CD1c-positive myeloid dendritic cell (primary cell): Measurements from ENCODE around the gene C1orf50.

Source experiments
- DNase-seq: peaks from one replicate; pipeline ENCODE4 v3.0.0-alpha.2; 2016; ENCODE audit errors: extremely low spot score

Gene C1orf50

DNA sequence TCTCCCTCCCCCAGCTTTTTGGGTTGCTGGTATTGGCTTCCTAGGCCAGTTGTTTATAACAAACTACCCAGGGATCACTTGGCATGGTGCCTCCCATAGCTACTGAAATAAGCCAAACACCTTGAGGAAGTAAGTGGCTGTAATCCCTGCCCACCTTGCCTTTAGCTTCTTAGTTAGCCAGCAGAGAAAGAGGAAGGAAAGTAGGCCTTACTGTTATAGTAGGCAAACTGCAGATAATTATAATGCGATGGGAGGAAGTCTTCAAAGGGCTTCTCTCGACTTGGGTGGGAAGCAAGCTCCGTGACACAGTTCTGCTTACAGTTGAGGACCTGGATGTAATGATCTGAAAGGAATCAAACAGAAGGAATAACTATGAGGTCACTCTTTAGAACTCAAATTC is 8.4 kb upstream of the C1orf50 start:
- peak; percentile 57 for DNase-seq

DNA sequence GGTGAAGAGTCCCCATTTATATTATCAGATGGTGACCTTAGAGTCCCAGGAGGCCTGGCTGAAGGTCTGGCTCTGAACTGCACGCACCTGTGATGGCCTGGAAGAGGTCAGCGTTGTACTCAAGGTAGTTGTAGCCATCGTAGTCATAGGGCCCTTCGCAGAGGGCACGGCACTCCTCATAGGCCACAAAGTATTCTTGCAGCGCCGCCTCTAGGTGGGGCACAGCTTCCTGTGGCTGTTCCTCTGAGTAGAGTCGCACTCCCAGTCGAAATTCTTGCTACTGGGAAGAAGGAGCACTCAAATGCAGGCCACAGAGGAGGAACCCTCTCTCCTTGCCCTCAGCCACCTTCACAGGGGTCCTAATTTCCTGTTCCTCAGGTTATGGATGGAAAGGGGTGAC is 7.9 kb upstream of the C1orf50 start:
- no peak for DNase-seq

DNA sequence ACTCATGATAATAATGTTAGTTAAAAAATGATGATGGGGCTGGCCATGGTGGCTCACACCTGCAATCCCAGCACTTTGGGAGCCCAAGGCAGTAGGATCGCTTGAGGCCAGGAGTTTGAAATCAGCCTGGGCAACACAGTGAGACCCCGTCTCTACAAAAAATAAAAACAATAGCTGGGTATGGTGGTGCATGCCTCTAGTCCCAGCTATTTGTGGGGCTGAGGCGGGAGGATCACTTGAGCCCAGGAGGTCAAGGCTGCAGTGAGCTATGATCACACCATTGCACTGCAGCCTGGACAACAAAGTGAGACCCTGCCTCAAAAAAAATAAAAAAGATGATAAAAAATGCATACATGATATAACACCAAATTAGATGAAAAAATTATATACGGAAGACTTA is 5.5 kb upstream of the C1orf50 start:
- no peak for DNase-seq

DNA sequence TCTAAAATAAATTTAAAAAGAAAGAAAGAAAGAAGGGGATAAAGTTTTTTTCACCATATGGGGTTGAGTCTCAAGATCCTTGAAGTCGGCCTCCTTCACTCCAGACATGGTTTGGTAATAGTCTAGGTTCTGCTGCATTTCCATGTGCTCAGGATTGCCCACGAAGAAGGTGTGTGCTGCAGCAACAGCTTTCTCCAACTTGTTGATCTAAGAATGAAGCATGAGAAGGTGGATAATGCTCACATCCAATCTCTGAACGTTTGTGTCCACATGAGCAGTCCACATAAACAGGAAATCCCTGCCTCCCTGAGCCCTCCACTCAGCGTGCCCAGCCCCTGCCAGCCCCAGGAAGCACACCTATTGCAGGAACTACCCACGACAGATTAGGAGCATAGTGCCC is 4.8 kb upstream of the C1orf50 start:
- DNase-seq, result no peak

DNA sequence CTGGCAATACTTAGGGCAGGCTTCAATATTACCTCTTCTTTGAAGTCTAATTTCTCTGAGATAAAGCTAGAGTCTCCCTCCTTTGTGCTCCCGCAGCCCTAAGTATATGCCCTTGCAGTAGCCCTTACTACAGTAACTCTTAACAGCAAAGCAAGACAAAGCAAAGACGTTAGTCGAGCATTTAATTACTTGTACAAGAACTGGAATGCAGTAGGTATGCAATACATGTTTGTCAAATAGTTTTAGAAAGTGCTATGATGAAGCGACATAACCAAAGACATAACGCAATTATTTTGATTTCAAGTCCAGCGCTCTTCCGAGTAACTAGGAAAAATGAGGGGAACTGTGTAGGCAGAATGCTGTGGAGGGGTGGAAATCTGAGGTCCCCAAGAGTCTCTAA is 1.8 kb upstream of the C1orf50 start:
- DNase-seq, result no peak

DNA sequence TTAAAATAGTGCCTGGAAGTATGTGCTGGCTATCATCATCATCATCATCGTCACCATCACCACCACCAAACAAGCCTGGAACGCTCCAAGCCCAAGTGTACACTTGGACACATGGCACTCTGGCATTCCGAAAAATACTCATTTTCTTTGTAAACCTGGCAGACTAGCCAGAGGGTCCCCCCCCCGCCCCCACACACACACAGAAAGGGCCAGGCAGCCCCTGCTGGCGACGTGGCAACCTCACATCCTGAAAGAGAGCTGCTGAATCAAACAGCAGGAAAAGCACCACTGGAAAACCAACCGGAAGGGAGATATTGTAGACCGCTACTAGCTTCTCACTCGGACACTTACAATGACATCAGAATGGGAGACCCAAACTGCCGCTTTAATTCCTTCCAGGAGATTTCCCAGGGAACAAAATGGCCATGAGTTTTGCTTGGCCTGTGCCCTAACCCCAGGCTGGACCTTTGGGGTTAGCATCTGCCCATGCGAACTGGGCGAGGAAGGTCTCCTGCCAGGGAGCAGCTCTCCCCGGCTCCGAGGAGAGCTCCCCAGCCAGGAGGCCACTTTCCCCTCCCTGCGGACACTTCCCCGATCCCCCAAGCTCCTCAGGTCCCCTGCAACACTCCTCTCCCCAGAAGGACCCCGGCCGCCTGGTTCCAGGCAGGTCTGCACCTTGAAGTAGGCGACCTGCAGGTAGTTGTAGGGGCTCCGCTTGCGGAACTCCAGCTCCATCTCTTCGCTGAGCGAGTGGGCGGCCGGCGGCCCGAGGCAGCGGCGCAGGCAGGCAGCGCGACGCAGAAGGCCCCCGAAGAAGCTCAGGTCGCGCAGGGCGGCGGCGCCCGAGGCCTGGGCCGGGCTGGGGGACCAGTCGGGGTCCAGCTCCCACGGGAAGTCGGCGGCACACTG is 963 bp upstream of the C1orf50 start:
- DNase-seq, result peak; percentile 57

DNA sequence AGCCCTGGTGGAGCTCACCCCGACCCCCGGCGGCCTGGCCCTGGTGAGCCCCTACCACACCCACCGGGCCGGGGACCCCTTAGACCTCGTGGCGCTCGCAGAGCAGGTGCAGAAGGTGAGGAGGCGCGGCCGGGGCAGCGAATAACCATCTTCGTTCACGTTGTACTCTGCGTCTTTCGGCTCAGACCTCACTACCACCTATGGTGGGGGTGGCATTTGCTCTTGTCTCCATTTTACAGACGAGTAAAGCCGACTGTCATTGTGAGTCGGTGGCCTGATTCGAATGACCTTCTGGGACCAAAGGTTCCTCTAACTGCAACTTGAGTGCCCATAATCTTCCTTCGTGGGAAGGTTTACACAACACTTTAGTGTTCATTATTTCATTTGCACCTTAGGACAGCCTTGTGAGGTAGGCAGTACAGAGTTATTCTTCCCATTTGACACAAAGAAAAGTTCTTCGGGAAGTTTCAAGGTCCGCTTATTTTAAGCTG is 506 bp downstream of the C1orf50 start:
- DNase-seq, result peak; percentile 46

DNA sequence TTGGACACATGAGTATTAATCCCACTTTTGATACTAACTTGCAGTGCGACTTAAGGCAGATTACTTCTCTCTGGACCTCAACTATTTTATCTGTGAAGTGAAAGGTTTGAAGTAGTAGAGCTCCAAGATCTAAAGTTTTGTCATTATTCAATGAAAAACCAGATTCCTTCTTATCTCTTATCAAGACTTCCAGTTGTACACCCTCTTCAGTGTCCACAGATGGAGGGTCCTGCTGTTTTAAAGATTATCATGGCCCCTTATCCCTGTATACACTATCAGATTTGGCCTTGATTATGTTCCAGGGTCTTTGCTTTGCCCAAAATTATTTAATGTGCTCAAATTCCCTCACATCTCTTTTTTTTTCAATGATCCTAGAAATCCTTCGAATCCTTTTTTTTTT is 1.1 kb downstream of the C1orf50 start:
- no peak for DNase-seq

DNA sequence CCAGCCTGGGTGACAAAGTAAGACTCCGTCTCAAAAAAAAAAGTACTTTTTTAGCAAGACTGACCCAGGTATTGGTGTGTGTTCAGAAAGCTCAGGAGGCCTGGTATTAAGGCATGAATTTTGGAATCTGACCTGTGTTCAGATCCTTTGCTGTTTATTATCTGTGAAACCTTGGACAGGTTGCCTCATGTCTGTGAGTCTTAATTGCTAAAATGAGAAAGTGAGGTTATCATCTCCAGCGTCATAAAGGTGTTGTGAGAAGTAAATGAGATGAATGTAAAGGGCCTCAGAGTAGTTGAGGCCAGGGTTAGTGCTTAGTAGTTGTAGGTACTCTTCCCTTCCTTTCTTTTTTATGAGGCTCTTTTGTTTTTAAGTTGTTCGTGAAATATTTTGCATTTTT is 2.8 kb downstream of the C1orf50 start:
- no peak for DNase-seq

DNA sequence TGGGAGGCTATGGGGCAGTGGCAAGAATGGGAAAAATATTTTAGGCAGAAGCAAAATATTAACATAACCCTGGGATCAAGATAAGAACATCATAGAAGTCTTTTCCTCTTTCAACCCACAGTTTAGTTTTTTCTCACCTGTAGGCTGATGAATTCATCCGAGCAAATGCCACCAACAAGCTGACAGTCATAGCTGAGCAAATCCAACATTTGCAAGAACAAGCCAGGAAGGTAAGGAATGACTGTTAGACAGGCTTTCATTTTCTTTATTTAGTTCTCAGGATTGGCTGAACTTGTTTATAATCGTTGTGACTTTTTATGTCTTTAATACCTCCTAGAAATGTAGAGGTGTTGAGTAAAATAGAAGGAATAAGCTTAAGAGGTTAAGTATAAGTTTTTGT is 6.4 kb downstream of the C1orf50 start:
- no peak for DNase-seq

DNA sequence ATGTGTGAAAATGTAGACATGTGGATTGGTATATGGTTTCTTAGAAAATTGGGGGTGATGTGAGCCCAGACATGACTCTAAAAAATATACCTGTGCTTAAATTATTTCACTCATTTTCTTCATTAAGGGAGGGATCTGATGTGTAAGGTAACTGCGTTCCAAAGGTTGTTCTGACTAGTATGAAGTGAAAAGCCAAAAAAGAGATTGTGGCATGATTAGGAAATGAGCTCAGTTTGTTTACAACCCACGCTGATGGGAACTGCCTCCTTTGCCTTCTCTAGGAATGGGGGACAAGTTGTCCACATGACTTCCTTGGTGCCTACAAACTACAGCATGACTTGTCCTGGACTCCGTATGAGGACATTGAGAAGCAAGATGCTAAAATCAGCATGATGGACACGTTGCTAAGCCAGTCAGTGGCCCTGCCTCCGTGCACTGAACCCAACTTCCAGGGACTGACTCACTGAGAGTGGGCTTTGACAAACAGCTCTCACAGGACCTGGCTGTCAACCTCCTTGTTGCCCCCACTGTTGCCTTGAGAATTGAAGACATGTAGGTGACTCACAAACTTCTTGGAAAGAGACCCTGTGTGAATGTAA is 8.0 kb downstream of the C1orf50 start:
- no peak for DNase-seq

DNA sequence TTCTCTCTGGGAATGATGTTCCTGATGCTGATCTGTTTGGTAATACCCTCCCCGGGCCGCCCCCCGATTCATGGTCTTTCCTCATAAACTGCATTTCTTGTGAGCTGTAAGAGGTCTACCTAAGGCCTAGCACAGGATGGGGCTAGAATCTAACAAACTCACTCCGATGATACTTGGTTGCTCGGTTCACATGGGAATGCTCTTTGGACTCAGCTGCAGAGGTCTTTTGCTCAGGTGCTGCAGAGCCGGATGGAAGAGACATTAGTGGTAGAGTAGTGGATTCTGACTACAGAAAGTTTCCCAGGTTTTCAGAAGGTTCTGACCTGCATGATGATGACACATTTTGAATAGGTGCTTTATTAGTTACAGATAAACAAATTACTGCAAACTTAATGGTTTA is 9.5 kb downstream of the C1orf50 start:
- DNase-seq, result no peak

DNA sequence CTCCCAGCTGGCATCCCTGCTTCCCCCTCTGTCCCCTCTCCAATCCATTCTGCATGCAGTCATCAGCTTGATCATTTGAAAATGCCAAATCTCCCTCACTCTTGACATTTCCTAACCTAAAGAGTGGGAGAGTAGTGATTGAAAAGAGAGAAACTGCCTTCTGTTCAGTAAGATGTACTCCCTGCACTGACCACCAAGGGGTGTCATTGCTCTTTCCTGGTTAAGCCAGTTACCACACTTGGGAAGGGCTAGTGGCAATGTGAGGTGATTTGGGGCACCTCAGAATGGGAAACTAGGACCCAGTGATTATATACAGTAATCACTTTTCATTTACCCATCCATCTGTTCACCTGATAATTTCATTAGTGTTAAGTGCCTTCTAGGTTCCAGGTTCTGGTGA is 10.8 kb downstream of the C1orf50 start:
- peak; percentile 37 for DNase-seq

DNA sequence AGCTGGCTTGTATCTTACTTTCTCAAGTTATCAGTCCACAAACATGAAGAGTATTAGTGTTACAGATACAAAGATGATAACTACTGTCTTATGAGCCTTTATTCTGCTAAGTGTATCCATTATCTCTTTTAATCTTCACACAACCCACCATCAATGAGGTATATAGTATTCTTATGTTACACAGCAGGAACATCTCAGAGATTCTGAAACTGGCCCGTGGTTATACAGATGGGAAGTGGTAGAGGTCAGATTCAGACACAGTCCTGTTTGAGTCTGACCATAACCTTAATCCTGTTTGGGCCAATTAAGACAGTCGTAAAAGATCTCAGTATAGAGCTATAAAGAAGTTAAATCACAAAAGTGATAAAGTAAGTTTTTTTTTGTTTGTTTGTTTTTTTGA is 12.7 kb downstream of the C1orf50 start:
- DNase-seq, result no peak

DNA sequence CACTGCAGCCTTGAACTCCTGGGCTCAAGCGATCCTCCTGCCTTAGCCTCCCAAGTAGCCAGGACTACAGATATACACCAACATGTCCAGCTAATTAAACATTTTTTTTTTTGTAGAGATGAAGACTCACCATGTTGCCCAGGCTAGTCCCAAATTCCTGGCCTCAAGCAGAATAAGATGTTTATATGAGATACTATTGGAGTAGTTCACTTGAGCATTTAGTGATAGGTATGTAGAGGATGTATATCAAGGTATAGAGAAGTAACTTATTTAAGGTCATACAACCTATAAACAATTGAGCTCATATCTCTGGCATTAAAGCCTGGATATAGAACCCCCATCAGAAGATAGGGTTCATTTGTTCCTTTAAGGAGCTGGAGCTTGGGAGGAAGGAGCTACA is 13.1 kb downstream of the C1orf50 start:
- DNase-seq, result no peak

DNA sequence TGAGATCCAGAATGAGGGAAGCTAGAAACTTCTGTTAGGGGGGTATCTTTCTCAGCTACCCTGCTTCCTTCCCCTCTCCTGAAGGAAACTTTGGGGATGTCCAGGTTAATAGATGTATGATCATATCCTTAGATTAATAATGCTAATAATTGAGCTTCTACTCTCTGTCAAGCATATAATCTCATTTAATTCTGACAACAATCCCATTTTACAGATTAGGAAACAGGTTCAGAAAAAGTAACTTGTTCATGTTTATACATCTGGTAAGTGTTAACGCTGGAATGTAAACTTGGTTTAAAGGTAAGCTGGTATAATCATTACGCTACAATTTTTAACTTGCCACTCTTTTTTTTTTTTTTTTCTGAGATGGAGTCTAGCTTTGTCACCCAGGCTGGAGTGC is 16.0 kb downstream of the C1orf50 start:
- DNase-seq, result no peak

DNA sequence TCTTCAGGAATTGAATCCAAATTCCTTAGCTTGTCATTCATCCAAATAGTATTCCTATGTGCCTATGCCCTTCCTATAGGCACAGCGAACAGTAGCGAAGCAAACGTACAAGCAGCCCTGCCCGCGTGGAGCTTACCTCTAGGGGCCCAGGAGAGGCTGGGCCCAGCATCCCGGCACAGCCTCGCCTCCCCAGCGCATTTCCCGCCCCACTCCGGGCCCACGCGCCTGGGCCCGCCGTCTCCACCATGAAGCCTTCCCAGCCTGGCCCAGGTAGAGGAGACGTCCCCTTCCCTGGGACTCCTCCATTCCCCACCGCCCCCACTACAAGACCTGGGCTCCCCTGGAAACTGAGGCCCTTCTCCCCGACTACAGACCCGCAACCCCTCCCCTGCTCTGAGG is 17.5 kb downstream of the C1orf50 start:
- DNase-seq, result no peak

DNA sequence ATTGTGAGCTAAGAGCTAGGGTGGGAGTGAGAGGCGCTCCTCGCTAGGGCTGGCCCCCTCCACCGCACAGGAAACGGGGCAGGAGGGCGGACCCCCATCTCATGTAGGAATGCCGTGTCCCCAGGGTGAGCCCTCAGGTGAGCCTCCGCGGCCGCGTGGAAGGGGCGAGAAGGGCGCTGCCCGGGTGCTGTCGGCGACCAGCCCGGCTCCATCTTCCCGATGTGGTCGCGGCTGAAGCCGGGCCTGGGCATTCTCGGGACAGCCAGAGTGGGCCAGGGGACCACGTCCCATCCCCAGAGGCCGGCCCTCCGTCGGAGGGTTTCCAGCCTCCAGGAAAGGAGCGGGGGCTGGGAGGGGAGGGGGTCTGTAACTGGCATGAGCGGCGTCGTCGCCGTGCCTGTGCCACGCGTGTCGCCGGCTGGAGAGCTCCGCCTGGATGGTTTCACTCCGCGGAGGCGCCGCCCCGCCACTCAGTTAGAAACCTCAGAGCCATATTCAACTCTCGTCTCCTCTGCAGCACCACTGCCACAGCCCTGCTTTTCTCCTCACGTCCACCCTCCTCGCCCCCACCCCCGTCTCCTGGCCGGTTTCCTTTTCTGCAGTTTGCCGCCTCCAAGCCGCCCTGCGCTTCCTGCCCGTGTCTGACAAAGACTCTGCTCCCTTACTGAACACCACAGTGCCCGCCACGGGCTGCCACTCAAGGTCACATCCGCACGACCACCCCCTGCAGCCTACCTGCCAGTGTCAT is 18.1 kb downstream of the C1orf50 start, which contains the start of gene TMEM269:
Gene TMEM269 (plus strand): TSS at position 46 of the 748 bp plus-strand sequence. CDS start 4,903 bp downstream, outside the sequence.
- peak; percentile 6 for DNase-seq

DNA sequence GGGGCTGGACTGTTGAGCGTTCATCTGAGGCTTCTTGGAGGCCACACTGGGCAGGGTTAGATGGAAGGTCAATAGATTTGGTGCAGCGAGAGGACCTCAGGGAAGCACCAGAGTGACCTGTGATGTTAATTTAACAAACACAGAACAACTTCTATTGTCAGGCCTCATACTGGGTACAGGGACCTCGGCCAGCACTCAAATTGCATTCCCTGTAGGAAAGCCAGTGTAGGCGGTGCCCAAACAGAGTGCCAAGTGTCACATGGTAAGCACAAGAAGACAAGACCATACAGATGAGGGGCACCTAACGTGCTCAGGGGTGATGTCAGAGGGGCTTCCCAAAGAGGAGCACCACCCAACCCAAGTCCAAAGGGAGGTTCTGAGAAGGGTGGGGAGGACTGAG is 19.0 kb downstream of the C1orf50 start:
- DNase-seq, result no peak

DNA sequence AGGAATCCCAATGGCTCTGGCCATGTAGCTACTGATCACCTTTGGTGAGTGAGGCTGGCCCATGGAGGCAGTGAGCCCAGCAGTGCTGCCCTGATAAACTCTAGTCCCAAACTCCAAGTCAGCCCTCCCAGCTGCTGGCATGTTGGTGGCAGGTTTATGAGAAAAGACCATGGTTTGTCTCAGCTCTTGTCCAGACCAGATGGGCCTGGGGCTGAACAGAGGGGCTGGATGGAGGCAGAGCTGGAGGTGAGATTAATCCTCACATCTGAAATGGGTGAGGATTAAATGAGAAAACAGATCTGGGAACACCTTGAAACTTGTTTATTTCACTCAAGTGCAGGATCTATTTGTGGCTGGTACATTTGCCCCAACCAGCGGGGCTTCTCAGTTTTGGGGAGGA is 21.0 kb downstream of the C1orf50 start:
- DNase-seq, result no peak

DNA sequence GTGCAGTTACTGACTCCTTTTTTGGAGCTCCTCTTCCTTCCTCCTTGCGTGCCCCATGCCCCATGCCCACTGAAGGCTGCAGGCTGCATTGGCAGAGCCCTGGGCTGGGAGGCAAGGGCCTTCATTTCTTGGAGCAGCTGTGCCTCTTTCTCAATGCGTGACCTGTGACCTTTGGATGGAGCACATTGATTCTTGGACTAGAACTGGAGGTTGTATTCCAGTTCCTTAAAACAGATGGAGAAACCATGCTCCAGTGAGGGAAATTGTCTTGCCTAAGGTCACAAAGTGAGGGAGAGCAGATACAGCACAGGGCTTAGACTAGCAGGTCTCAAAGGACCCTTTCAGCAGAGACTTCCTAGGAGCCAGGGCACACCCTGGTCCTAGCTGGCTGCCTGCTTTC is 26.8 kb downstream of the C1orf50 start:
- no peak for DNase-seq

DNA sequence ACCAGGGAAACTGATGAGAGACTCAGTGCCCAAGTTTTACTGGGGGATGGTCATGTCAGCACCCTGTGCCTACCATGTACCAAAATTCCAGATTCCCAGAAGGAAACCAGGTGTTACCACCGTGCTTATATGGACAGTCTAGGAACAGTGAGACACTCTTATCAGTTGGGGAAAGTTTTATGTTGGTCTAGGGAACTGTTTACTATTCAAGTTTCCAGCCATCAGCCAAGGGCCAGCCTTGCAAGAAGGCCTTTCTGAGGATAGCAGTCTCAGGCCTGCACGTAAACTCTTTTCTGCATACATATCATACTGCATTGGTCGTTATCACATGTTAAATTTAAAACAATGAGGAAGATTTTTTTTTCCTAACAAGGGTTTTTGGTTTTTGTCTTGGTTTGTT is 30.4 kb downstream of the C1orf50 start:
- no peak for DNase-seq

DNA sequence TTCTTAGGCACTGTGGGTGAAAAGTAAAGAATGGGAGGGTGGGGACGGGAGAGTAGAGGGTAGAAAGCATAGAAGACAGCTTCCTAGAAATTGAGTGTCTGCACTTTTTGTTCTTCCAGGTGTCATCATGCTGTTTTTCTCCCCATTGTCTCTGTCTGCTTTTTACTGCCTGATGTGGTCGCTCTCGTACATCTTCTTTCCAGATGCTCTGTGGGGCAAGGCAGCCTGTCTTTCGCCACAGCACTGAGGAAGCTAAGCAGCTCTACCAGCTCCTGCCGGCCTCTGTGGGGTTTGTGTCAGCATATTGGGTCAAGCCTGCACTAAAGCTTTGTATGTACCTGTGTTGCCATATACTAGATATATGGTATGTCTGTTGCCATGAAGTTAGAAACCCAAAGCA is 30.9 kb downstream of the C1orf50 start:
- no peak for DNase-seq
